Measurements from ENCODE around the gene TRIM6.

DNA sequence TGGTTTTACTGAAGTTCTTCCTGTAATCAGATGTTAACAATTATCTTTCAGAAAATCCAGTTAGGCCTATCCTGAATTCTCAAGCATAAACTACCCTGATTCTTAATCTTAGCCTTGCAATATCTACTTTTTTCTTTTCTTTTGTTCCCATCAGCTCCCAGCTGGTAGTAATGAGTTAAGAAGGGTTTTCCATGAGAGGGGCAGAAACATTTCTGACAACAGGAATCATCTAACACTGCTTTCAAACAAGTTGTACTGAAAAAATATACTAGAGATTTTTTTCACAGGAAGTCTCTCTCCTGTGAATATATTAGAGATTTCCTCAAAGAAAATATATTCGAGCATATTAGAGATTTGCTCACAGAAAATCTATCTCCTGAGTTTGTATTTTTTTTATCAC, 3.3 kb upstream of the TRIM6 start:
- TF ChIP-seq, protein P1, sequence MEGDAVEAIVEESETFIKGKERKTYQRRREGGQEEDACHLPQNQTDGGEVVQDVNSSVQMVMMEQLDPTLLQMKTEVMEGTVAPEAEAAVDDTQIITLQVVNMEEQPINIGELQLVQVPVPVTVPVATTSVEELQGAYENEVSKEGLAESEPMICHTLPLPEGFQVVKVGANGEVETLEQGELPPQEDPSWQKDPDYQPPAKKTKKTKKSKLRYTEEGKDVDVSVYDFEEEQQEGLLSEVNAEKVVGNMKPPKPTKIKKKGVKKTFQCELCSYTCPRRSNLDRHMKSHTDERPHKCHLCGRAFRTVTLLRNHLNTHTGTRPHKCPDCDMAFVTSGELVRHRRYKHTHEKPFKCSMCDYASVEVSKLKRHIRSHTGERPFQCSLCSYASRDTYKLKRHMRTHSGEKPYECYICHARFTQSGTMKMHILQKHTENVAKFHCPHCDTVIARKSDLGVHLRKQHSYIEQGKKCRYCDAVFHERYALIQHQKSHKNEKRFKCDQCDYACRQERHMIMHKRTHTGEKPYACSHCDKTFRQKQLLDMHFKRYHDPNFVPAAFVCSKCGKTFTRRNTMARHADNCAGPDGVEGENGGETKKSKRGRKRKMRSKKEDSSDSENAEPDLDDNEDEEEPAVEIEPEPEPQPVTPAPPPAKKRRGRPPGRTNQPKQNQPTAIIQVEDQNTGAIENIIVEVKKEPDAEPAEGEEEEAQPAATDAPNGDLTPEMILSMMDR (conservative IDR thresholded peaks at IDR 0.05; ENCODE audit: low read depth, low read length) = no peak
- TF ChIP-seq EZH2 (IDR thresholded peaks at IDR 0.05; ENCODE audit: borderline replicate concordance, low read depth, low read length, poor library complexity, severe bottlenecking) = no peak

Data from A673 (cell line).